ENCODE data around the gene ARFIP1.

The ARFIP1 gene

DNA sequence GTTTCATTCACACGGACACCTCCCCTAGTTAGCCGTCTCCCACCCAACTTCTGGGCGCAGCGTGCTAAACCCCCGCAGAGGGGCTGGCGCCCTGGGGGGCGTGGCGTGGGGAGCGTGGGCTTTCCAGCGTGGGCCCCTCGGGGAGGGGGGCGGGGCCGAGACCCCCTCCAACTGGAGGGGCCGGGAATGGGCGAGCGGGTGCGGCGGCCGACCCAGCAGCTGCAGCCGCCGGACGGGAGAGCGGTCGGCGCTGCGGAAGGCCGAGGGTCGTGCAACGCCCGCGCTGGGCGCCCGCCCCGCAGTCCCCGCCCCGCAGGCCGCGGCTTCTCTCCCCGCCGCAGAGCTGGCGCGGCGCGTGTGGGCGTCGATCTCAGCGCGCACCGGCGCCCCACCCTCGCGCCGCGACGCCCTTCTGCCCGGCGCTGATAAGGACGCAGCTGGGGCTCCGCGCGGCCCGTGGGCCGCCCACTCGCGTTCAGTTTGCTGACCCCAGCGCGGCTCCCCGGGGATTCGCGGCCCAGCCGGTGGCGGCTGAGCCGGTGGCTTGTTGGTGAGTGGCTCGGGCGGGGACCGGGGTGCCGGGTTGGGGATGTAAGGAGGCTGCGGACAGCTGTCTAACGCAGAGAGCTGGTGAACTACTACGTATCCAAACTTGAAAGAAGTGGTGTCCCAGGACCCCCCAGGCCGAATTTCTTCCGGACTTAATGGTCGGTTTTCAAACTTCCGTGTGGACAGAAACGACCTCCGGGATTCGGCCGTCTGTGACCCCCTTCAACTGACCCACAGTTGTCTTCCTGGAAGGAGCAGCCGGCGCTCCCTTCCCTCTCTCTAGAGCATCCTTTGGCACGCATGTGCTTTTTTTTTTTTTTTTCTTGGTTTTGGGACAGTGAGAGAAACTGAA is 157.8 kb downstream of the ARFIP1 start:
- no peak for TF ChIP-seq FOXP2 (optimal IDR thresholded peaks at IDR 0.05; ENCODE audit: borderline replicate concordance, extremely low read depth, extremely low read length, insufficient read depth)
- no peak for TF ChIP-seq POLR2AphosphoS5 (IDR thresholded peaks at IDR 0.05; ENCODE audit: low read depth, low read length)
- TF ChIP-seq TAF1 (IDR thresholded peaks at IDR 0.05; ENCODE audit: borderline replicate concordance, insufficient read depth, low read length): no peak
- no peak for TF ChIP-seq SIN3A (IDR thresholded peaks at IDR 0.05; ENCODE audit: borderline replicate concordance, insufficient read depth, low read length)
- TF ChIP-seq, protein P1, sequence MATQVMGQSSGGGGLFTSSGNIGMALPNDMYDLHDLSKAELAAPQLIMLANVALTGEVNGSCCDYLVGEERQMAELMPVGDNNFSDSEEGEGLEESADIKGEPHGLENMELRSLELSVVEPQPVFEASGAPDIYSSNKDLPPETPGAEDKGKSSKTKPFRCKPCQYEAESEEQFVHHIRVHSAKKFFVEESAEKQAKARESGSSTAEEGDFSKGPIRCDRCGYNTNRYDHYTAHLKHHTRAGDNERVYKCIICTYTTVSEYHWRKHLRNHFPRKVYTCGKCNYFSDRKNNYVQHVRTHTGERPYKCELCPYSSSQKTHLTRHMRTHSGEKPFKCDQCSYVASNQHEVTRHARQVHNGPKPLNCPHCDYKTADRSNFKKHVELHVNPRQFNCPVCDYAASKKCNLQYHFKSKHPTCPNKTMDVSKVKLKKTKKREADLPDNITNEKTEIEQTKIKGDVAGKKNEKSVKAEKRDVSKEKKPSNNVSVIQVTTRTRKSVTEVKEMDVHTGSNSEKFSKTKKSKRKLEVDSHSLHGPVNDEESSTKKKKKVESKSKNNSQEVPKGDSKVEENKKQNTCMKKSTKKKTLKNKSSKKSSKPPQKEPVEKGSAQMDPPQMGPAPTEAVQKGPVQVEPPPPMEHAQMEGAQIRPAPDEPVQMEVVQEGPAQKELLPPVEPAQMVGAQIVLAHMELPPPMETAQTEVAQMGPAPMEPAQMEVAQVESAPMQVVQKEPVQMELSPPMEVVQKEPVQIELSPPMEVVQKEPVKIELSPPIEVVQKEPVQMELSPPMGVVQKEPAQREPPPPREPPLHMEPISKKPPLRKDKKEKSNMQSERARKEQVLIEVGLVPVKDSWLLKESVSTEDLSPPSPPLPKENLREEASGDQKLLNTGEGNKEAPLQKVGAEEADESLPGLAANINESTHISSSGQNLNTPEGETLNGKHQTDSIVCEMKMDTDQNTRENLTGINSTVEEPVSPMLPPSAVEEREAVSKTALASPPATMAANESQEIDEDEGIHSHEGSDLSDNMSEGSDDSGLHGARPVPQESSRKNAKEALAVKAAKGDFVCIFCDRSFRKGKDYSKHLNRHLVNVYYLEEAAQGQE (IDR thresholded peaks at IDR 0.05; ENCODE audit: insufficient read depth in 1 of 2, low read depth in 2 of 2, low read length in 2 of 2): no peak

DNA sequence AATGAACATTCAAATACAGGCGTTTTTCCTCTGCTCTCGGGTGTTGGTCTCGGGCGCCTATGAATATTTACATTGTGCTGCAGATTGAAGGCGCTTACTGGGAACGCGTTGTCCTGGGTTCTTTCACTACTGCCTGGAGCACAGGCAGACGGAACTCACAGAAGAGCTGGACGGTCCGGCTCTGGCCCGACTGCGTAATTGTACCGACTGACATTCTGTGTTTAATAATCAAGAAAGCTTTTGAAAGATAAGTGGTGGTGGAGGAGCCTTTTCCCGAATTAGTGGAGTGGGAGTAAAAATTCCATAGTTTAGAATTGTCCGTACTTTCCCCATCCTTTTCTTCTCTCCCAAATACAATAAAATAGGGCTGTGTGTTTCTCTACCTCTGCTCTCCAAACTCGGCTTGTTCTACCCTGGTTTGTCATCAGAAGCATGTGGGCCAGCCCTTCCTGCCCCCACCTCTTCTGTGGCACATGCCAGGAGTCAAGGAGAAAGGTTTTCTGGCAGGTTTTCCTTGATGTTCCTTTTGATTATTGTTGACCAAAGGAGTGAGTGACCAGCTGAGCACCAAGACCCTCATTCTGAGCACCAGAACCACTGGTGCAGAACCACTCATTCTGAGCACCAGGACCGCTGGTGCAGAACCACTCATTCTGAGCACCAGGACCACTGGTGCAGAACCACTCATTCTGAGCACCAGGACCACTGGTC is 158.6 kb downstream of the ARFIP1 start:
- TF ChIP-seq TAF1 (IDR thresholded peaks at IDR 0.05; ENCODE audit: borderline replicate concordance, insufficient read depth, low read length) (no peak), SIN3A (IDR thresholded peaks at IDR 0.05; ENCODE audit: borderline replicate concordance, insufficient read depth, low read length) (no peak)

- no peak for TF ChIP-seq SIN3A (IDR thresholded peaks at IDR 0.05; ENCODE audit: borderline replicate concordance, insufficient read depth, low read length)
- TF ChIP-seq FOXP2 (optimal IDR thresholded peaks at IDR 0.05; ENCODE audit: borderline replicate concordance, extremely low read depth, extremely low read length, insufficient read depth): no peak
- TF ChIP-seq, protein P1 (IDR thresholded peaks at IDR 0.05; ENCODE audit: insufficient read depth in 1 of 2, low read depth in 2 of 2, low read length in 2 of 2): no peak
- no peak for TF ChIP-seq TAF1 (IDR thresholded peaks at IDR 0.05; ENCODE audit: borderline replicate concordance, insufficient read depth, low read length)
- TF ChIP-seq POLR2AphosphoS5 (IDR thresholded peaks at IDR 0.05; ENCODE audit: low read depth, low read length): no peak
These were observed 159.9 kb downstream of the ARFIP1 start for GRCh38 chr4:152939621-152940020.

DNA sequence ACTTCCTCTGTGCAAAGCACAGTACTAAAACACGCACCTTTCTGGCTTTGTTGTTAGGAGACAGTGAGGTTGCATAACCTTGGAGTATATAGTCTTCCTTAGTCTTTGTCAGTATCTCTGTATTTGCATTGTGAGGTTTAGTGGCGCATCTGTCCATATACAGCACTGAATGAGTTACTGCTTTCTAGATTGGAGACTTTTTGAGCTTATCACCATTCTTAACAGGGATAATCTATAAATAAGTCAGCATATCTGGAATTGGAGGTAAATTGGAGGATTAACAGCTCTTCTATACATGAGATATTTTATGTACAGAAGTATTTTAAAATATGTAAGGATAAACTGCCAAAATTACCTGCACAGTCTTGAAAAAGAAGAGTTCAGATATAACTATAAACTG is 160.7 kb downstream of the ARFIP1 start:
- TF ChIP-seq SIN3A (IDR thresholded peaks at IDR 0.05; ENCODE audit: borderline replicate concordance, insufficient read depth, low read length): no peak
- TF ChIP-seq TAF1 (IDR thresholded peaks at IDR 0.05; ENCODE audit: borderline replicate concordance, insufficient read depth, low read length): no peak
- TF ChIP-seq FOXP2 (optimal IDR thresholded peaks at IDR 0.05; ENCODE audit: borderline replicate concordance, extremely low read depth, extremely low read length, insufficient read depth): no peak
- TF ChIP-seq, protein P1 (IDR thresholded peaks at IDR 0.05; ENCODE audit: insufficient read depth in 1 of 2, low read depth in 2 of 2, low read length in 2 of 2): no peak
- TF ChIP-seq POLR2AphosphoS5 (IDR thresholded peaks at IDR 0.05; ENCODE audit: low read depth, low read length): no peak

- TF ChIP-seq, protein P1 (IDR thresholded peaks at IDR 0.05; ENCODE audit: insufficient read depth in 1 of 2, low read depth in 2 of 2, low read length in 2 of 2): no peak
- TF ChIP-seq FOXP2 (optimal IDR thresholded peaks at IDR 0.05; ENCODE audit: borderline replicate concordance, extremely low read depth, extremely low read length, insufficient read depth) (no peak), POLR2AphosphoS5 (IDR thresholded peaks at IDR 0.05; ENCODE audit: low read depth, low read length) (no peak), TAF1 (IDR thresholded peaks at IDR 0.05; ENCODE audit: borderline replicate concordance, insufficient read depth, low read length) (no peak), SIN3A (IDR thresholded peaks at IDR 0.05; ENCODE audit: borderline replicate concordance, insufficient read depth, low read length) (no peak)
These were observed 161.7 kb downstream of the ARFIP1 start for GRCh38 chr4:152941411-152941810.

All from PFSK-1 (cell line).